LNCAP (cell line): ENCODE results near the gene TNIP1.

Experiments
- TF ChIP-seq, protein P1 (sequence below): fragments of 450-650 bp; IDR thresholded peaks from 2 replicates; pipeline ENCODE4 v1.5.1; 2017; ENCODE audit warnings: mild to moderate bottlenecking

Gene TNIP1

DNA sequence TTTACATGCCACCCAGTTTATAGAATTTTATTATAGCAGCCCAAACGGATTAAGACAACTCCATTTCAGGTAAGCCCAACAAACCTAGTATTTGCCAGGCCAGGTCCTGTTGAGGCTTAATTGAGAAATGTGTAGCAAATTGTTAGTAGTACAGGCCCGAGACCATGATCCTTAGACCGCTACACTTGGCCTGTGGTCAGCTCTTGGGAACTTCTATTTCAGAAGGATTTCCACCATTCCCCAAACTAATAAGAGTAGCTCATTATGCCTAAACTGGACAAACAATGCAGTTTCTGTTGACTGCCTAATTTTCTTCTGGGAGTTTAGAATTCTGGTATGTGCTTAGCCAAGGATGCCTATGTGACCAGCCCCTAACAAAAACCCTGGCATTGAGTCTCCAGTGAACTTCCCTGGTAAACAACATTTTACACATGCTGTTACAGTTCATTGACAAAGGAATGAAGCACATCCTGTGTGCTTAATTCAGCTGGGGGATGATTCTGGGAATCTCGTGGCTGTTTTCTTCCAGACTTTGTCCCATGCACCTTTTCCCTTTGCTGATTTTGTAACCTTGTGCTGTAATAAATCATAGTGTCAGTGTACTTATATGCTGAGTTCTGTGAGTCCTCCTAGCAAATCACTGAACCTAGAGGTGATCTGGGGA lies 66.0 kb downstream of the TNIP1 start:
- TF ChIP-seq, protein P1, sequence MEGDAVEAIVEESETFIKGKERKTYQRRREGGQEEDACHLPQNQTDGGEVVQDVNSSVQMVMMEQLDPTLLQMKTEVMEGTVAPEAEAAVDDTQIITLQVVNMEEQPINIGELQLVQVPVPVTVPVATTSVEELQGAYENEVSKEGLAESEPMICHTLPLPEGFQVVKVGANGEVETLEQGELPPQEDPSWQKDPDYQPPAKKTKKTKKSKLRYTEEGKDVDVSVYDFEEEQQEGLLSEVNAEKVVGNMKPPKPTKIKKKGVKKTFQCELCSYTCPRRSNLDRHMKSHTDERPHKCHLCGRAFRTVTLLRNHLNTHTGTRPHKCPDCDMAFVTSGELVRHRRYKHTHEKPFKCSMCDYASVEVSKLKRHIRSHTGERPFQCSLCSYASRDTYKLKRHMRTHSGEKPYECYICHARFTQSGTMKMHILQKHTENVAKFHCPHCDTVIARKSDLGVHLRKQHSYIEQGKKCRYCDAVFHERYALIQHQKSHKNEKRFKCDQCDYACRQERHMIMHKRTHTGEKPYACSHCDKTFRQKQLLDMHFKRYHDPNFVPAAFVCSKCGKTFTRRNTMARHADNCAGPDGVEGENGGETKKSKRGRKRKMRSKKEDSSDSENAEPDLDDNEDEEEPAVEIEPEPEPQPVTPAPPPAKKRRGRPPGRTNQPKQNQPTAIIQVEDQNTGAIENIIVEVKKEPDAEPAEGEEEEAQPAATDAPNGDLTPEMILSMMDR, result no peak

DNA sequence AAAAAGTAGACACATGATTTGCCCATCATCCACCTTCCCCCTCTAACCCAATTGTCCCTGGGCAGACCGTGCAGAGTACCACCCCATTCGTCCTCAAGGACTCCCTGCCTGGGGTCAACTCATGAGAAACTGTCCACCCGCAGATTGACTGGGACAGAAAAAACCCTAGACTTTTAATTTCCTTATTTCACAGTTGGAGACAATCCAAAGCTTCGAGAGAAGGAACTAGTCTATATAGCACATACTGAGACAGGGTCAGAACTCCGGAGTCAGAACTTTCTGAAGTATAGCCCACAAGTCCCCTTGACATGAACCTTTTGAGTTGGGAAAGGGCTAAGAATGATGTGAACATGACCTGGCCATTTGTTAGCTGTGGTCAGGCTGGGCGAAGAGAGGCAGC lies 68.0 kb downstream of the TNIP1 start:
- TF ChIP-seq, protein P1, result no peak

DNA sequence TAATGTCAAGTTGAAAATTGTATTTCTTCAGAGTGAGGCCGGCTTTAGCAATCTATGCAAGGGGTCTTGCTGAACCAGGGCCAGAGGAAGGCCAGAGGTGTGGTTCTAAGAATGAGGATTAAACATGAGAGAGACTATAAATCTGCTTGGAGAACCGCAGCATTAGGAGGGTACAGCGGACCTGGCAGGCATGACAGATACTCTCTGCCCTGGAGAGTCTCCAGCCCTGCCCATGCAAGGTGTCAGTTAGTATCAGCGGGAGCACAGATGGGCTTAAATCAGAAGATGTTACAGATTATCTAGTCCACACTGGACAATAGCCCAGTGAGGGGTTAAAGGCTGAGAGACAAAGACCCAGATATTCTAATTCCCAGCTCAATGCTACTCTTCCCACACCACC lies 71.9 kb downstream of the TNIP1 start:
- TF ChIP-seq, protein P1, result no peak

DNA sequence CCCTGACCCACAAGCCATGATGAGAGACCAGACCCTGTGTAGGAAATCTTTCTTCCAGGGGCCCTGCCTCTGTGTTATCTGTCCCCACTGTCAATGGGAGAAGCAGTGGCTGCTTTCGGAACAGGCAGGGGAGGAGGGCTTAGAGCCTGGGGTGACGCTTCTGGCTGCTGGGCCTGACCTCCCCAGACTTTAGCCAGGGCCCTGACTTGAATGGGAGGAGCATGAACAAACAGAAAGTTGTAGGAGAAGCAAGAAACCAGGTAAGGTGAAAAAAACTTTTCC lies 72.7 kb downstream of the TNIP1 start:
- TF ChIP-seq, protein P1, result no peak

DNA sequence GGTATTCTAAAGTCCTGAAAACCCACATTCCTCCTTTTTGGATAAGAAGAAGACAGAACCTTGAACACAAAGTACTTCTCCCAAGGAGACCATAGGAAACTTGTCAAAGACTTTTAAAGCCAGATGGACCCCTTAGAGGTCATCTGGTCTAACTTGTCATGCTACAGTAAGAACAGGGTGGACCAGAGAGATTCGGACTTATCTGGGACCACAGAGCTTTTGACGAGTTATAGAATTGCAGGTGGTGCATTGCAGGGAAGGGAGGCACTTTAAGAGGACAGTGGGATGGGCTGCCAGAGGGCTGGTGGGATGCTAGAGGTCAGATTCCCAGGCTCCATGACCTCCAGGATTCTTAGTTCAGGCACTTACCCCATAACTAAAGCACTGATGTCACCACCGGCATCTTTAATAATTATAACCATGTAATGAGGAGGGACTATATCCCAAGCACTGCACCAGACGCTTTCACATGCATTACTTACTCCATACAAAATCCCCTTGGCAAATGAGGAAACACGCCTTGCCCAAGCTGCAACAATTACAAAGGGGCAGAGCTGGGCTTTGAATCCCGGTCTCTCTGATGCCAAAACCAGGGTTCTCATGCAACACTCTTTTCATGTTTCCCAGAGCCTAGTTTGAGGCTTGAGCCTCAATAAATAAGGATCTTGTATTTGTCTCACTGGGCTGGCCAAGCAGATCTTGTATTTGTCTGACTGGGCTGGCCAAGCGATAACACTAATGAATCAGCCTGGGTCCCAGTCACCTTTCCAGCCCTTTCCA lies 73.2 kb downstream of the TNIP1 start:
- TF ChIP-seq, protein P1, result no peak

DNA sequence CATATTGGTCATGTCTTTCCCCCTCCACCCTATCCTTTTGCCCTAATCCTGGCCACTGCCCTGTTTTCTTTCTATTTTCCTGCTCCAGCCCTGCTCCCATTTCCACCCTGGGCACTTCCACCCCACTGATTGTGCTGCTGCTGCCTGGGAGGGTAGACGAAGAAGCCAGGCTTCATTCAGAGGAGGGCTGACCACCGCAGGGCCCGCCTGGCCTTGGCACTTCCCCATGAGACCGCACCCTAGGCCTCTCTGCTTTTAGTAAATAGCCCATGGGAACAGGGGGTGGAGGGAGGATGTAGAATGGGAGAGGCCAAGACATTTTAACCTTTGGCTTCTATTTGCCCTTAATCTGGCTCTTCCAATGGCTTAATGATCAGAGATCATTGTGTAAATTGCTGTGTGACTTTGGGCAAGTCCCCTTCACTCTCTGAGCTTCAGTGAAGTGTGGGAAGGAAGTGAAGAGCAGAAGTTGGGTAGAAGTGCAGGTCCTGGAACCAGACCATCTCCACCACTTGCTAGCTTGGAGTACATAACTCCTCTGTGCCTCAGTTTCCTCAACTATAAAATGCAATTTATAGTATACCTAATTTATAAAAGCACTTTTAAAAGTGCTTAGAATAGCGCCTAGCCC lies 74.0 kb downstream of the TNIP1 start:
- TF ChIP-seq, protein P1, result no peak

DNA sequence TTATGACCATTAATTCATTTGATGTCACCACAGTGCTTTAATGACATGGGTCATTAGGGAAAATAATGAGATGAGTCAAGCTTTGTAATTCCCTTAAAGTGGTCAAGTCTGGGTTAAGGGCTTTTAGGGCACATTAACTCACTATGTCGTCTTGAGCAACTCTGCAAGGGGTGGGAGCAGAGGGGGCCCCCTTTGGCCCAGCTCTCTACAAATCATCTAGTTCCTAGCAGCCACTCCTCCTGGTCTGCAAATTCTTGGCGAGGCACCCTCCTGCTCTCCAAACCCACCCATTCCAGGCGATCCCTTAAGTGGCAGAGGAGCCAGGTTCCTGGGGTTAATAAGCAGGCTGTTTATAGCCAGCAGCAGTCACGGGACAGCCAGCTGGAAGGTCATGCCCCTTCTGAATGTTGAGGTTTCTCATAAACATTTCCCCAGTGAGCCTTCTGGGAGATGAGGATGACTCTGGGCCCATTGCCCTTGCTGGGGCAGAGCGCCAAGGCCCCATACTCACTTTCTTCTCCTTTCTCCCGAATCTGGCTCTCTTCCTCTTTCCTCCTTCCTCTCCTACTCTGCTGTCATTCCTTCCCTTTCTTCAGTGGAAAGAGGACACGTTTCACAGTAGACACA lies 74.8 kb downstream of the TNIP1 start:
- TF ChIP-seq, protein P1, result no peak
